IMR-90 (cell line): ENCODE data around the gene KTN1. TPM values are rescaled to one million over a fixed set of nuclear protein-coding genes. Genes with fewer than 3 reads are reported as not detected.

ENCODE experiments used
- ATAC-seq: fragments of 200-7000 bp; cut with Tn5 transposase; 2 replicates; pipeline ENCODE4 v1.9.1; 2020; ENCODE audit warnings: low read depth, mild to moderate bottlenecking, moderate library complexity
- BruUV-seq: library from RNA; stranded (reverse); fragments of 400-500 nt; replicated peaks from 2 replicates; lab custom pipeline; 2021; lab: Mats Ljungman, UMichigan
- CTCF ChIA-PET: fragments of 300-600 bp; formaldehyde crosslinking; extraction: SDS; loops from one replicate; lab custom pipeline; 2021; ENCODE audit warnings: antibody characterized with exemption; lab: Yijun Ruan, JAX
- POLR2A ChIA-PET: fragments of 300-600 bp; sonication (Branson Sonifier 250); formaldehyde crosslinking; loops from one replicate; lab custom pipeline; 2022; ENCODE audit warnings: antibody characterized with exemption; ENCODE audit not compliant: unreplicated experiment; lab: Charles Lee
- DNase-seq: peaks from one replicate; pipeline ENCODE4 v3.0.0; 2013
- H2AFZ ChIP-seq: replicated peaks from 2 replicates; pipeline ENCODE3; 2013; ENCODE audit warnings: low read length, mild to moderate bottlenecking; ENCODE audit not compliant: poor library complexity
- H2AK5ac ChIP-seq: 2 replicates; pipeline ENCODE4 v1.6.1; 2013; ENCODE audit warnings: low read depth, low read length, inconsistent platforms
- H2AK9ac ChIP-seq: replicated peaks from 2 replicates; pipeline ENCODE3; 2013; ENCODE audit warnings: mild to moderate bottlenecking, low read depth, low read length, moderate library complexity; ENCODE audit not compliant: poor library complexity
- H2BK120ac ChIP-seq: 2 replicates; pipeline ENCODE4 v1.6.1; 2013; ENCODE audit warnings: low read depth, low read length, inconsistent platforms
- H2BK15ac ChIP-seq: 3 replicates; pipeline ENCODE4 v1.6.1; 2013; ENCODE audit warnings: low read depth, low read length, inconsistent platforms
- H2BK20ac ChIP-seq: 2 replicates; pipeline ENCODE4 v1.6.1; 2013; ENCODE audit warnings: low read depth, mild to moderate bottlenecking, inconsistent platforms, low read length, moderate library complexity
- H2BK5ac ChIP-seq: 2 replicates; pipeline ENCODE4 v1.6.1; 2013; ENCODE audit warnings: mild to moderate bottlenecking, low read depth, low read length, inconsistent platforms; ENCODE audit not compliant: poor library complexity, severe bottlenecking
- H3K14ac ChIP-seq: replicated peaks from 2 replicates; pipeline ENCODE4 v1.6.1; 2013; ENCODE audit warnings: low read depth, low read length, inconsistent platforms
- H3K18ac ChIP-seq: 2 replicates; pipeline ENCODE4 v1.6.1; 2013; ENCODE audit warnings: low read depth, low read length, control low read depth
- H3K23ac ChIP-seq: 2 replicates; pipeline ENCODE4 v1.6.1; 2013; ENCODE audit warnings: low read depth, low read length, inconsistent platforms
- H3K27ac ChIP-seq: 2 replicates; pipeline ENCODE4 v1.5.1; 2013; ENCODE audit warnings: mild to moderate bottlenecking, control low read depth, low read length; ENCODE audit not compliant: insufficient read depth
- H3K27me3 ChIP-seq: 2 replicates; pipeline ENCODE4 v1.6.1; 2013; ENCODE audit warnings: low read length; ENCODE audit not compliant: control insufficient read depth, insufficient read depth
- H3K36me3 ChIP-seq: 2 replicates; pipeline ENCODE4 v1.6.1; 2013; ENCODE audit warnings: low read length, mixed read lengths; ENCODE audit not compliant: control insufficient read depth, insufficient read depth
- H3K4ac ChIP-seq: 2 replicates; pipeline ENCODE4 v1.6.1; 2013; ENCODE audit warnings: low read depth, low read length, inconsistent platforms
- H3K4me1 ChIP-seq: 2 replicates; pipeline ENCODE4 v1.6.1; 2013; ENCODE audit warnings: low read length, mixed read lengths; ENCODE audit not compliant: control insufficient read depth, insufficient read depth
- H3K4me2 ChIP-seq: 2 replicates; pipeline ENCODE4 v1.6.1; 2013; ENCODE audit warnings: low read depth, mild to moderate bottlenecking, control low read depth, low read length, moderate library complexity
- H3K4me3 ChIP-seq: 2 replicates; pipeline ENCODE4 v1.5.1; 2013; ENCODE audit warnings: low read depth, mild to moderate bottlenecking, control low read depth, low read length, moderate library complexity; ENCODE audit not compliant: insufficient read depth
- H3K56ac ChIP-seq: 2 replicates; pipeline ENCODE4 v1.6.1; 2013; ENCODE audit warnings: low read length, inconsistent platforms; ENCODE audit not compliant: insufficient read depth; ENCODE audit errors: extremely low read depth
- H3K79me1 ChIP-seq, 2 experiments: 2 replicates each; pipeline ENCODE4 v1.6.1; 2013; ENCODE audit warnings: low read length in 2 of 2, inconsistent platforms in 1 of 2, low read depth in 1 of 2
- H3K9ac ChIP-seq: 2 replicates; pipeline ENCODE4 v1.6.1; 2013; ENCODE audit warnings: low read depth, low read length, control low read depth
- H3K9me1 ChIP-seq: 2 replicates; pipeline ENCODE4 v1.6.1; 2013; ENCODE audit warnings: low read length, inconsistent platforms; ENCODE audit not compliant: insufficient read depth
- H3K9me3 ChIP-seq: 2 replicates; pipeline ENCODE4 v1.6.1; 2013; ENCODE audit warnings: low read length; ENCODE audit not compliant: control insufficient read depth, insufficient read depth
- H4K20me1 ChIP-seq: 2 replicates; pipeline ENCODE4 v1.6.1; 2013; ENCODE audit warnings: low read length, inconsistent platforms; ENCODE audit not compliant: insufficient read depth
- H4K5ac ChIP-seq: 2 replicates; pipeline ENCODE4 v1.6.1; 2013; ENCODE audit warnings: mild to moderate bottlenecking, low read depth, low read length, control low read depth
- H4K8ac ChIP-seq, 2 experiments: 2 replicates each; pipeline ENCODE4 v1.6.1; 2013; ENCODE audit warnings: low read depth in 2 of 2, low read length in 2 of 2, control low read depth in 1 of 2, inconsistent platforms in 1 of 2
- H4K91ac ChIP-seq: 2 replicates; pipeline ENCODE4 v1.6.1; 2013; ENCODE audit warnings: low read depth, low read length, inconsistent platforms; ENCODE audit not compliant: insufficient read depth
- BHLHE40 ChIP-seq: fragments of 150-350 bp; IDR thresholded peaks from 2 replicates; pipeline ENCODE4 v1.6.1; 2016; ENCODE audit warnings: mild to moderate bottlenecking, low read depth, low read length
- CEBPB ChIP-seq: IDR thresholded peaks from 2 replicates; pipeline ENCODE4 v1.6.1; 2012; ENCODE audit warnings: low read depth, low read length, improper control_type of control experiment
- CHD1 ChIP-seq: IDR thresholded peaks from 2 replicates; pipeline ENCODE4 v1.6.1; 2012; ENCODE audit warnings: low read depth, low read length, improper control_type of control experiment
- FOS ChIP-seq: fragments of 150-350 bp; IDR thresholded peaks from 2 replicates; pipeline ENCODE4 v1.6.1; 2016; ENCODE audit warnings: low read depth, low read length
- MAFK ChIP-seq: IDR thresholded peaks from 2 replicates; pipeline ENCODE4 v1.6.1; 2012; ENCODE audit warnings: low read depth, low read length, improper control_type of control experiment
- MAZ ChIP-seq: IDR thresholded peaks from 2 replicates; pipeline ENCODE4 v1.6.1; 2012; ENCODE audit warnings: low read depth, mild to moderate bottlenecking, low read length, improper control_type of control experiment, moderate library complexity, borderline replicate concordance
- MXI1 ChIP-seq: IDR thresholded peaks from 2 replicates; pipeline ENCODE4 v1.6.1; 2012; ENCODE audit warnings: low read depth, mild to moderate bottlenecking, low read length, moderate library complexity, borderline replicate concordance
- NFE2L2 ChIP-seq: fragments of 150-350 bp; IDR thresholded peaks from 2 replicates; pipeline ENCODE4 v1.6.1; 2016; ENCODE audit warnings: low read depth, mild to moderate bottlenecking, low read length
- POLR2A ChIP-seq: IDR thresholded peaks from 2 replicates; pipeline ENCODE4 v1.6.1; 2012; ENCODE audit warnings: mild to moderate bottlenecking, low read depth, low read length
- RAD21 ChIP-seq: IDR thresholded peaks from 2 replicates; pipeline ENCODE4 v1.6.1; 2012; ENCODE audit warnings: low read length, improper control_type of control experiment
- RCOR1 ChIP-seq: IDR thresholded peaks from 2 replicates; pipeline ENCODE4 v1.6.1; 2012; ENCODE audit warnings: mild to moderate bottlenecking, low read length, improper control_type of control experiment; ENCODE audit not compliant: insufficient replicate concordance
- RFX5 ChIP-seq: IDR thresholded peaks from 2 replicates; pipeline ENCODE4 v1.8.0; 2012; ENCODE audit warnings: low read depth, mild to moderate bottlenecking, low read length, moderate library complexity
- SMC3 ChIP-seq: fragments of 150-350 bp; IDR thresholded peaks from 2 replicates; pipeline ENCODE4 v1.6.1; 2016; ENCODE audit warnings: low read depth, mild to moderate bottlenecking, antibody characterized with exemption, low read length, moderate library complexity
- WGBS, 2 experiments: methylation state at CpG; one replicate each; pipeline versions ENCODE4 v1.1.5 to v1.1.7; 2013; ENCODE audit warnings: missing lambda C conversion rate in 2 of 2; ENCODE audit not compliant: insufficient read length in 1 of 2; ENCODE audit errors: extremely low coverage in 2 of 2; 5-methylcytosine and 5-hydroxymethylcytosine counted together
- dilution Hi-C: fragments of 300-500 bp; cut with HindIII; formaldehyde crosslinking; loops from one replicate; pipeline ENCODE4 v1.14.3; 2018; ENCODE audit warnings: low sequenced_read_pairs; ENCODE audit not compliant: unreplicated experiment
- in situ Hi-C: fragments of 300-500 bp; cut with MboI; formaldehyde crosslinking; loops from 3 replicates; pipeline ENCODE4 v1.14.3; 2019; ENCODE audit warnings: low sequenced_read_pairs, inconsistent platforms, mixed read lengths
- intact Hi-C: fragments of 100-400 bp; cut with micrococcal nuclease; formaldehyde crosslinking; loops from 2 replicates; pipeline ENCODE4 v1.10.0; 2022
- polyA plus RNA-seq, 3 experiments: library from polyadenylated mRNA; depleted of rRNA; stranded (reverse); fragments of >200 nt; gene quantifications; 2 replicates each; pipeline ENCODE4 v1.2.3, GENCODE V29; 2012; ENCODE audit warnings: low replicate concordance in 1 of 3
- total RNA-seq: library from RNA; depleted of rRNA; stranded (reverse); fragments of >200 nt; gene quantifications from 2 replicates; pipeline ENCODE4 v1.2.3, GENCODE V29; 2012
- TF ChIP-seq, protein P1 (sequence below): fragments of 150-350 bp; IDR thresholded peaks from 2 replicates; pipeline ENCODE4 v1.6.1; 2016; ENCODE audit warnings: low read depth, mild to moderate bottlenecking, low read length, moderate library complexity, borderline replicate concordance
- TF ChIP-seq, protein P2 (sequence below): fragments of 150-350 bp; IDR thresholded peaks from 2 replicates; pipeline ENCODE4 v1.6.1; 2017; ENCODE audit warnings: mild to moderate bottlenecking, antibody characterized with exemption, low read length, low read depth
- TF ChIP-seq, protein P3 (sequence below): conservative IDR thresholded peaks from 2 replicates; pipeline ENCODE4 v1.5.1; 2012; ENCODE audit warnings: mild to moderate bottlenecking, low read depth, low read length, improper control_type of control experiment

KTN1 gene
- total and polyA plus RNA-seq, 2 of the 4 experiments (the other 2 are of a cell fraction) = 42.1 to 57.2 TPM

DNA sequence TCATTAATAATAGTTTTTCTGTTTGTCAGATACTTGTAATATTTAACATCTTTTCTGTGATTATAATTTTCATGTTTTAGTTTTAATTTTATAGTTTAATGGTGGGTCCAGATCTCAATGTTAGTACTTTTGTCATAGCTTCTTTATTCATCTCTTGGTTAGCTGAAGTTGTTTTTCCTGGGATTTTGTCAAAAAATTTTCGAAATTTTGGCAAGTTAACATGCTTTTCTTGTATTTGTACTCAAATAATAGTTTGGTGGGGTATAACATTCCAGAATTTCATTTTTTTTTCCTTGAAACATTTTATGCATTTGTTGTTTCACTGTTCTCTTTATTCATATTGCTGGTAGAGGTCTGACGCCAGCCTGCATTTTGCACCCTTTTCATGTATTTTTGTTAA is 45.5 kb downstream of the KTN1 start:
- POLR2A ChIA-PET = no interaction called here
- dilution Hi-C loops = no loop called here
- no TSS peak for BruUV-seq

More for the DNA sequence above, 45.5 kb downstream of the KTN1 start:
- no peak overlapping the region for H2AK5ac ChIP-seq
- H3K36me3 ChIP-seq = peaks cover 20% of the 10 kb centered on the region
- no peak overlapping the region for H2BK15ac ChIP-seq
- H2AFZ ChIP-seq = no peak overlapping the region
- H3K4me3 ChIP-seq = no peak overlapping the region
- WGBS, 2 experiments = no CpG with 5 or more reads among the region's 2 CpGs
- peaks cover 7 to 15% of the 10 kb centered on the region in 2 experiments; a peak in 2 of 4 replicates for H3K79me1 ChIP-seq
- no peak overlapping the region for H2BK5ac ChIP-seq
- TF ChIP-seq BHLHE40 = no peak
- no peak for TF ChIP-seq MAFK
- TF ChIP-seq CEBPB = no peak
- TF ChIP-seq SMC3 = no peak
- no peak for TF ChIP-seq MXI1
- no peak for TF ChIP-seq NFE2L2
- TF ChIP-seq MAZ = no peak
- no peak for TF ChIP-seq POLR2A
- no peak for TF ChIP-seq RCOR1
- no peak for TF ChIP-seq RFX5
- no peak for TF ChIP-seq FOS
- TF ChIP-seq, protein P1, sequence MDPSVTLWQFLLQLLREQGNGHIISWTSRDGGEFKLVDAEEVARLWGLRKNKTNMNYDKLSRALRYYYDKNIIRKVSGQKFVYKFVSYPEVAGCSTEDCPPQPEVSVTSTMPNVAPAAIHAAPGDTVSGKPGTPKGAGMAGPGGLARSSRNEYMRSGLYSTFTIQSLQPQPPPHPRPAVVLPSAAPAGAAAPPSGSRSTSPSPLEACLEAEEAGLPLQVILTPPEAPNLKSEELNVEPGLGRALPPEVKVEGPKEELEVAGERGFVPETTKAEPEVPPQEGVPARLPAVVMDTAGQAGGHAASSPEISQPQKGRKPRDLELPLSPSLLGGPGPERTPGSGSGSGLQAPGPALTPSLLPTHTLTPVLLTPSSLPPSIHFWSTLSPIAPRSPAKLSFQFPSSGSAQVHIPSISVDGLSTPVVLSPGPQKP = no peak
- TF ChIP-seq, protein P2, sequence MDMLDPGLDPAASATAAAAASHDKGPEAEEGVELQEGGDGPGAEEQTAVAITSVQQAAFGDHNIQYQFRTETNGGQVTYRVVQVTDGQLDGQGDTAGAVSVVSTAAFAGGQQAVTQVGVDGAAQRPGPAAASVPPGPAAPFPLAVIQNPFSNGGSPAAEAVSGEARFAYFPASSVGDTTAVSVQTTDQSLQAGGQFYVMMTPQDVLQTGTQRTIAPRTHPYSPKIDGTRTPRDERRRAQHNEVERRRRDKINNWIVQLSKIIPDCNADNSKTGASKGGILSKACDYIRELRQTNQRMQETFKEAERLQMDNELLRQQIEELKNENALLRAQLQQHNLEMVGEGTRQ = no peak
- TF ChIP-seq RAD21 = no peak
- TF ChIP-seq, protein P3, sequence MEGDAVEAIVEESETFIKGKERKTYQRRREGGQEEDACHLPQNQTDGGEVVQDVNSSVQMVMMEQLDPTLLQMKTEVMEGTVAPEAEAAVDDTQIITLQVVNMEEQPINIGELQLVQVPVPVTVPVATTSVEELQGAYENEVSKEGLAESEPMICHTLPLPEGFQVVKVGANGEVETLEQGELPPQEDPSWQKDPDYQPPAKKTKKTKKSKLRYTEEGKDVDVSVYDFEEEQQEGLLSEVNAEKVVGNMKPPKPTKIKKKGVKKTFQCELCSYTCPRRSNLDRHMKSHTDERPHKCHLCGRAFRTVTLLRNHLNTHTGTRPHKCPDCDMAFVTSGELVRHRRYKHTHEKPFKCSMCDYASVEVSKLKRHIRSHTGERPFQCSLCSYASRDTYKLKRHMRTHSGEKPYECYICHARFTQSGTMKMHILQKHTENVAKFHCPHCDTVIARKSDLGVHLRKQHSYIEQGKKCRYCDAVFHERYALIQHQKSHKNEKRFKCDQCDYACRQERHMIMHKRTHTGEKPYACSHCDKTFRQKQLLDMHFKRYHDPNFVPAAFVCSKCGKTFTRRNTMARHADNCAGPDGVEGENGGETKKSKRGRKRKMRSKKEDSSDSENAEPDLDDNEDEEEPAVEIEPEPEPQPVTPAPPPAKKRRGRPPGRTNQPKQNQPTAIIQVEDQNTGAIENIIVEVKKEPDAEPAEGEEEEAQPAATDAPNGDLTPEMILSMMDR = no peak
- TF ChIP-seq CHD1 = no peak
- no peak overlapping the region for H3K14ac ChIP-seq
- ATAC-seq (no peak), DNase-seq (no peak)
- no peaks in the 10 kb centered on the region for H3K9me3 ChIP-seq
- H3K27me3 ChIP-seq = no peaks in the 10 kb centered on the region
- H2BK120ac ChIP-seq = no peak overlapping the region
- no peaks in the 10 kb centered on the region for H4K20me1 ChIP-seq
- no peak overlapping the region for H3K27ac ChIP-seq
- H3K18ac ChIP-seq = no peak overlapping the region
- no peak overlapping the region for H3K56ac ChIP-seq
- no peak overlapping the region for H3K9ac ChIP-seq
- H3K4ac ChIP-seq = no peak overlapping the region
- no peak overlapping the region for H4K5ac ChIP-seq
- no peak overlapping the region for H4K8ac ChIP-seq
- CTCF ChIA-PET = no interaction called here
- H3K4me1 ChIP-seq = no peaks in the 10 kb centered on the region
- no peak overlapping the region for H2AK9ac ChIP-seq
- no peak overlapping the region for H4K91ac ChIP-seq
- peaks cover 2% of the 10 kb centered on the region; the same call in 1 of the 2 replicates for H3K9me1 ChIP-seq
- intact Hi-C loops = no loop called here
- H3K23ac ChIP-seq = no peak overlapping the region
- no peak overlapping the region for H3K4me2 ChIP-seq
- in situ Hi-C loops = no loop called here
- no peak overlapping the region for H2BK20ac ChIP-seq
